Breast epithelium (tissue), 3 donors: Measurements from ENCODE around the gene TMEM151B.

ENCODE experiments used
- POLR2A ChIP-seq: fragments of 450-650 bp; IDR thresholded peaks from one replicate; pipeline ENCODE4 v1.6.1; 2016; ENCODE audit warnings: antibody characterized with exemption, mild to moderate bottlenecking, moderate library complexity
- POLR2AphosphoS5 ChIP-seq, 3 donors: sonication (generic); formaldehyde crosslinking; IDR thresholded peaks; one replicate each; pipeline ENCODE4 v1.6.1; 2017; ENCODE audit warnings: antibody characterized with exemption in 3 of 3
- TF ChIP-seq, protein P1 (sequence below), 3 donors: fragments of 450-650 bp; IDR thresholded peaks; one replicate each; pipeline ENCODE4 v1.5.1; 2016 to 2017; ENCODE audit warnings: antibody characterized with exemption in 3 of 3, mild to moderate bottlenecking in 3 of 3, moderate library complexity in 3 of 3

DNA sequence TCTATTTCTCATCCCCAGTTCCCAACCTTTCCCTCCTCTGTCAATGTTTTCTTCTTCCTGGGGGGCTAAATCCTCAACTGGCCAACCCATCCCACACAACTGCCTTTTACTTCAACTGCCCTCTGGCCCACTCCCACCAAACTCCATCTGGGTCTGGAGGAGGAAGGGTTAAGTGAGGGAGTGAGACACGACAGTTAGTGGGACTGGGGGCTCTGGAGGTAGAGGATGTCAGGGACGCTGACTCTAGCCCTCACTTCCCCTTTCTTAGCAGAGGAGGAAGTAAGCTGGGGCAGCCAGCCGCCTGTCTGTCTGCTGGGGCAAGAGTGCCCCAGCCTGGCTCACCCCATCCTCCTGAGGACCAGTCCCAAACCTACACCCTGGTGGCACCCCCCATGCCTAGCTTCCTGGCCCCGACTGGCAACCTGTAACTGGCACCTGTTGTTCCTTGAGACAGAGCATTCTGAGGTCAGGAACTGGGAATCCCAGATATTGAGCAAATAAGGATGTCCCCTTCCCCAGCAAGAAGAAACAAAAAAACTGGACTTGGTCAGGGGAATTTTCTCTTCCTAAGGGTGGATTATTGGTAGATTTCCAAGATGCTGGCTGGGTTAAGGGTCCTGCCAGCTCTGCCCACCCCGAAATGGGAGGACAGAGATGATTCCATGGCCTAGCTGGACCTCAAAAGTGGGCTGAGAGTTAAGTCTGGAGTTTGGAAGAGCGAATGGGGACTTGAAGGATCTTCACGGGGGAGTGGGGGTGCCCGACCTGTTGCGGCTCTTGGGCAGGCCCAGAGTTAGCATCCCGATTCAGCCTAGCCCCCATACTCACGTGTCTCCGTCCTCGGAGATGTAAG lies 5.9 kb upstream of the TMEM151B start:
- TF ChIP-seq, protein P1, sequence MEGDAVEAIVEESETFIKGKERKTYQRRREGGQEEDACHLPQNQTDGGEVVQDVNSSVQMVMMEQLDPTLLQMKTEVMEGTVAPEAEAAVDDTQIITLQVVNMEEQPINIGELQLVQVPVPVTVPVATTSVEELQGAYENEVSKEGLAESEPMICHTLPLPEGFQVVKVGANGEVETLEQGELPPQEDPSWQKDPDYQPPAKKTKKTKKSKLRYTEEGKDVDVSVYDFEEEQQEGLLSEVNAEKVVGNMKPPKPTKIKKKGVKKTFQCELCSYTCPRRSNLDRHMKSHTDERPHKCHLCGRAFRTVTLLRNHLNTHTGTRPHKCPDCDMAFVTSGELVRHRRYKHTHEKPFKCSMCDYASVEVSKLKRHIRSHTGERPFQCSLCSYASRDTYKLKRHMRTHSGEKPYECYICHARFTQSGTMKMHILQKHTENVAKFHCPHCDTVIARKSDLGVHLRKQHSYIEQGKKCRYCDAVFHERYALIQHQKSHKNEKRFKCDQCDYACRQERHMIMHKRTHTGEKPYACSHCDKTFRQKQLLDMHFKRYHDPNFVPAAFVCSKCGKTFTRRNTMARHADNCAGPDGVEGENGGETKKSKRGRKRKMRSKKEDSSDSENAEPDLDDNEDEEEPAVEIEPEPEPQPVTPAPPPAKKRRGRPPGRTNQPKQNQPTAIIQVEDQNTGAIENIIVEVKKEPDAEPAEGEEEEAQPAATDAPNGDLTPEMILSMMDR (IDR thresholded peaks at IDR 0.05), result no peak
- TF ChIP-seq POLR2AphosphoS5 (IDR thresholded peaks at IDR 0.05), result no peak
- TF ChIP-seq POLR2A, result no peak
